HEK293T (cell line): ENCODE measurements around the gene AQP12B.
"Not testable (repeated sequence)": the region's sequence is repeated elsewhere in the genome, so short reads cannot be mapped to it uniquely, and the experiment has no call there.

Experiments
- CTCF ChIA-PET: fragments of 350-600 bp; formaldehyde crosslinking; extraction: SDS; loops from one replicate; lab custom pipeline; 2021; ENCODE audit warnings: antibody characterized with exemption, inconsistent platforms; lab: Yijun Ruan, JAX
- POLR2A ChIA-PET: fragments of 350-600 bp; formaldehyde crosslinking; extraction: SDS; loops from one replicate; lab custom pipeline; 2020; ENCODE audit warnings: antibody characterized with exemption, inconsistent platforms; lab: Yijun Ruan, JAX
- DNase-seq: peaks from one replicate; pipeline ENCODE4 v3.0.0; 2012; ENCODE audit warnings: mixed read lengths; ENCODE audit errors: extremely low spot score
- ARNT ChIP-seq: fragments of 450-650 bp; IDR thresholded peaks from 2 replicates; pipeline ENCODE4 v1.6.1; 2017; ENCODE audit warnings: mild to moderate bottlenecking
- BHLHE40 ChIP-seq: fragments of 450-650 bp; IDR thresholded peaks from 2 replicates; pipeline ENCODE4 v1.6.1; 2016; ENCODE audit warnings: mild to moderate bottlenecking, moderate library complexity, borderline replicate concordance
- CTBP1 ChIP-seq: fragments of 450-650 bp; IDR thresholded peaks from 2 replicates; pipeline ENCODE4 v1.6.1; 2016; ENCODE audit warnings: borderline replicate concordance
- ELF4 ChIP-seq: fragments of 450-650 bp; IDR thresholded peaks from 2 replicates; pipeline ENCODE4 v1.6.1; 2017; ENCODE audit warnings: antibody characterized with exemption
- FOXA1 ChIP-seq: fragments of 450-650 bp; IDR thresholded peaks from 2 replicates; pipeline ENCODE4 v1.6.1; 2016; ENCODE audit warnings: mild to moderate bottlenecking
- FOXK2 ChIP-seq: fragments of 450-650 bp; IDR thresholded peaks from 2 replicates; pipeline ENCODE4 v1.6.1; 2016; ENCODE audit warnings: mild to moderate bottlenecking
- FOXM1 ChIP-seq: fragments of 450-650 bp; IDR thresholded peaks from 2 replicates; pipeline ENCODE4 v1.6.1; 2017; ENCODE audit warnings: mild to moderate bottlenecking, borderline replicate concordance
- HDGF ChIP-seq: fragments of 450-650 bp; IDR thresholded peaks from 2 replicates; pipeline ENCODE4 v1.6.1; 2017; ENCODE audit warnings: antibody characterized with exemption, borderline replicate concordance
- L3MBTL2 ChIP-seq: fragments of 450-650 bp; conservative IDR thresholded peaks from 2 replicates; pipeline ENCODE4 v1.6.1; 2016; ENCODE audit warnings: mild to moderate bottlenecking
- LEF1 ChIP-seq: fragments of 450-650 bp; IDR thresholded peaks from 2 replicates; pipeline ENCODE4 v1.6.1; 2017; ENCODE audit warnings: mild to moderate bottlenecking, borderline replicate concordance
- NFRKB ChIP-seq: fragments of 450-650 bp; IDR thresholded peaks from 2 replicates; pipeline ENCODE4 v1.6.1; 2016; ENCODE audit warnings: mild to moderate bottlenecking, moderate library complexity
- PKNOX1 ChIP-seq: fragments of 450-650 bp; IDR thresholded peaks from 2 replicates; pipeline ENCODE4 v1.6.1; 2016
- SP1 ChIP-seq: fragments of 450-650 bp; IDR thresholded peaks from 2 replicates; pipeline ENCODE4 v1.6.1; 2017
- SUZ12 ChIP-seq: fragments of 450-650 bp; IDR thresholded peaks from 2 replicates; pipeline ENCODE4 v1.6.1; 2016; ENCODE audit warnings: mild to moderate bottlenecking
- TARDBP ChIP-seq: fragments of 450-650 bp; IDR thresholded peaks from 2 replicates; pipeline ENCODE4 v1.6.1; 2016
- ZNF384 ChIP-seq: fragments of 450-650 bp; IDR thresholded peaks from 2 replicates; pipeline ENCODE4 v1.6.1; 2016

AQP12B gene, protein sequence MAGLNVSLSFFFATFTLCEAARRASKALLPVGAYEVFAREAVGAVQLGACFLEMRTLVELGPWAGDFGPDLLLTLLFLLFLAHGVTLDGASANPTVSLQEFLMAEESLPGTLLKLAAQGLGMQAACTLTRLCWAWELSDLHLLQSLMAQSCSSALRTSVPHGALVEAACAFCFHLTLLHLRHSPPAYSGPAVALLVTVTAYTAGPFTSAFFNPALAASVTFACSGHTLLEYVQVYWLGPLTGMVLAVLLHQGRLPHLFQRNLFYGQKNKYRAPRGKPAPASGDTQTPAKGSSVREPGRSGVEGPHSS

GRCh38 chr2:240682431-240683224 is at the start of gene AQP12B:
TSS of gene AQP12B (minus strand) at chr2:240682885. CDS start at chr2:240682837, 48 bp downstream.
- POLR2A ChIA-PET, CTCF ChIA-PET, DNase-seq: not testable (repeated sequence)

- TF ChIP-seq SP1: no peak
- TF ChIP-seq CTBP1: no peak
- no peak for TF ChIP-seq ZNF384
- TF ChIP-seq FOXA1: no peak
- TF ChIP-seq LEF1: no peak
- TF ChIP-seq L3MBTL2: no peak
- TF ChIP-seq FOXK2: no peak
- TF ChIP-seq PKNOX1: no peak
- TF ChIP-seq SUZ12: no peak
- no peak for TF ChIP-seq TARDBP
- no peak for TF ChIP-seq FOXM1
- TF ChIP-seq BHLHE40: no peak
- TF ChIP-seq NFRKB: no peak
- ChIA-PET CTCF (no interaction called here), POLR2A (no interaction called here)
- no peak for DNase-seq
Measured at GRCh38 chr2:240732184-240732583, 49.5 kb upstream of the AQP12B start.

DNA sequence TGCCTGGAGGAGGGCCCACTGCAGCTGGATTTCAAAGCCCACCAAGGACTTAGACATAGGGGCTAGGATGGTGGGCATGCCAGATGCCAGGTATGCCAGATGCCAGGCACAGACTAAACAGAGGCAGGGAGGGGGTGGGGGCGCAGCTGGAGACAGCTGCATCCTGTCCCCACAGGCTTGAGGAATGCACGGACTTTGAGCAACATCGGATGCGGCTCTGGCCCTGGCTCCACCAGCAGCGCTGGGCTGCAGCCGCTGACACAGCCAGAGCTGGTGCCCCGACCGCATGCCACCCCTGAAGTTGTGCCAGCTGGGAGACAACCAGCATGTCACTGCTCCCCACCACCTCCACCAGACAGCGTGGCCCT is 48.5 kb upstream of the AQP12B start:
- ChIA-PET POLR2A (no interaction called here), CTCF (no interaction called here)
- DNase-seq: no peak
- no peak for TF ChIP-seq BHLHE40
- no peak for TF ChIP-seq NFRKB
- no peak for TF ChIP-seq SUZ12
- TF ChIP-seq FOXA1: no peak
- no peak for TF ChIP-seq PKNOX1
- no peak for TF ChIP-seq TARDBP
- TF ChIP-seq SP1: no peak
- no peak for TF ChIP-seq ZNF384
- no peak for TF ChIP-seq HDGF
- no peak for TF ChIP-seq CTBP1
- TF ChIP-seq ARNT: no peak
- no peak for TF ChIP-seq FOXM1
- TF ChIP-seq L3MBTL2: no peak

GRCh38 chr2:240730501-240731177 is 48.0 kb upstream of the AQP12B start:
- ChIA-PET POLR2A (no interaction called here), CTCF (no interaction called here)
- no peak for DNase-seq
- TF ChIP-seq SUZ12 (no peak), HDGF (no peak), FOXA1 (no peak), NFRKB (no peak), BHLHE40 (no peak), ZNF384 (no peak), ARNT (no peak), FOXK2 (no peak), ELF4 (no peak), LEF1 (no peak), PKNOX1 (no peak), SP1 (no peak), CTBP1 (no peak), L3MBTL2 (no peak), TARDBP (no peak)

DNA sequence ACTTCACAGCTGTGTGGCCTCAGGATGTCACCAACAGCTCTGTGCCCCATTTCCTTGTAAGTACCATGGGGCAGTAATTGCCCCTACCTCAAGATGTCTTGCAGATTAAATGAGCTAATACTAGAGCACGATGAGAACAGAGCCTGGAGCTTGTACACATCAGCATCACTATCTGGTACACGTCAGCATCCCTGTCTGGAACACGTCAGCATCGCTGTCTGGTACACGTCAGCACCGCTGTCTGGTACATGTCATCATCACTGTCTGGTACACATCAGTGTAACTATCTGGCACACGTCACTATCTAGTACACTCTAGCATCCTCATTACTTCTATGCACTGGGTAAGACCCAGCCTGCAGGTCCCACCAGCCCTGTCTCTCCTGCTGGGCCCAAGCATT is 46.1 kb upstream of the AQP12B start:
- DNase-seq: no peak
- TF ChIP-seq SP1: no peak
- no peak for TF ChIP-seq ARNT
- TF ChIP-seq PKNOX1: no peak
- TF ChIP-seq TARDBP: no peak
- no peak for TF ChIP-seq ZNF384
- TF ChIP-seq FOXM1: no peak
- TF ChIP-seq BHLHE40: no peak
- no peak for TF ChIP-seq L3MBTL2
- no peak for TF ChIP-seq NFRKB
- no peak for TF ChIP-seq LEF1
- no peak for TF ChIP-seq CTBP1
- no peak for TF ChIP-seq FOXK2
- TF ChIP-seq ELF4: no peak
- ChIA-PET POLR2A (no interaction called here), CTCF (no interaction called here)
